ENCODE results near the gene TSPEAR. TPM values are rescaled to one million over a fixed set of nuclear protein-coding genes. Genes with fewer than 3 reads are reported as not detected.

The TSPEAR gene
- total and polyA plus RNA-seq, 4 experiments from 2014 or later = 0.07 TPM; not detected in 3

GRCh38 chr21:44498280-44499210, 212.8 kb downstream of the TSPEAR start:
- ChIA-PET CTCF (ENCODE audit: partially characterized antibody) (no interaction called here), POLR2A (ENCODE audit: partially characterized antibody) (no interaction called here)
- Histone ChIP-seq H3K4me1 (ENCODE audit: insufficient read depth, low read length) (no peaks in the 10 kb centered on the region), H3K9me3 (ENCODE audit: control insufficient read depth in 1 of 2, low read length in 2 of 2) (no peaks in the 10 kb centered on the region), H3K4me3 (ENCODE audit: low read length in 2 of 2) (no peak overlapping the region), H3K36me3 (ENCODE audit: insufficient read depth, low read length) (no peaks in the 10 kb centered on the region), H3K27me3 (ENCODE audit: insufficient read depth, low read length) (no peaks in the 10 kb centered on the region), H3K27ac (ENCODE audit: low read depth, low read length) (no peak overlapping the region)
- Mint-ChIP-seq H3K4me3 (no peak overlapping the region), H3K9me3 (peaks cover 0 to 4% (median 0%) of the 10 kb centered on the region in 8 donors), H3K27me3 (peaks cover 14 to 17% of the 10 kb centered on the region in 2 donors), H3K36me3 (peaks cover 0 to 3% of the 10 kb centered on the region in 2 donors), H3K27ac (no peak overlapping the region), H3K4me1 (peaks cover 0 to 1% (median 0%) of the 10 kb centered on the region in 4 donors)
- no peak for DNase-seq
- intact Hi-C loops (cut with micrococcal nuclease) = no loop called here

GRCh38 chr21:44497703-44498126, 213.7 kb downstream of the TSPEAR start:
- CTCF ChIA-PET (ENCODE audit: partially characterized antibody) = no interaction called here
- peaks cover 0 to 1% (median 0%) of the 10 kb centered on the region in 4 donors for H3K4me1 Mint-ChIP-seq
- Histone ChIP-seq H3K36me3 (ENCODE audit: insufficient read depth, low read length) (no peaks in the 10 kb centered on the region), H3K27ac (ENCODE audit: low read depth, low read length) (no peak overlapping the region), H3K4me3 (ENCODE audit: low read length in 2 of 2) (no peak overlapping the region), H3K9me3 (ENCODE audit: control insufficient read depth in 1 of 2, low read length in 2 of 2) (peaks cover 0 to 8% of the 10 kb centered on the region in 2 donors), H3K4me1 (ENCODE audit: insufficient read depth, low read length) (no peaks in the 10 kb centered on the region), H3K27me3 (ENCODE audit: insufficient read depth, low read length) (no peaks in the 10 kb centered on the region)
- peaks cover 0 to 9% of the 10 kb centered on the region in 2 donors for H3K36me3 Mint-ChIP-seq
- H3K27me3 Mint-ChIP-seq = peaks cover 14 to 17% of the 10 kb centered on the region in 2 donors
- H3K9me3 Mint-ChIP-seq = peaks cover 0 to 11% (median 6%) of the 10 kb centered on the region in 8 donors
- POLR2A ChIA-PET (ENCODE audit: partially characterized antibody) = no interaction called here
- intact Hi-C loops (cut with micrococcal nuclease) = no loop called here
- H3K27ac Mint-ChIP-seq = peak overlapping the region in 1 of 7 donors; percentile 66
- H3K4me3 Mint-ChIP-seq = no peak overlapping the region
- DNase-seq = no peak

GRCh38 chr21:44496564-44497550, 214.5 kb downstream of the TSPEAR start:
- Histone ChIP-seq H3K36me3 (ENCODE audit: insufficient read depth, low read length) (no peaks in the 10 kb centered on the region), H3K4me3 (ENCODE audit: low read length in 2 of 2) (no peak overlapping the region), H3K27ac (ENCODE audit: low read depth, low read length) (no peak overlapping the region), H3K9me3 (ENCODE audit: control insufficient read depth in 1 of 2, low read length in 2 of 2) (peaks cover 0 to 13% of the 10 kb centered on the region in 2 donors), H3K4me1 (ENCODE audit: insufficient read depth, low read length) (no peaks in the 10 kb centered on the region), H3K27me3 (ENCODE audit: insufficient read depth, low read length) (no peaks in the 10 kb centered on the region)
- Mint-ChIP-seq H3K27me3 (peaks cover 14 to 21% of the 10 kb centered on the region in 2 donors), H3K27ac (no peak overlapping the region), H3K4me3 (no peak overlapping the region), H3K36me3 (peaks cover 0 to 9% of the 10 kb centered on the region in 2 donors), H3K4me1 (no peaks in the 10 kb centered on the region), H3K9me3 (peaks cover 0 to 15% (median 12%) of the 10 kb centered on the region in 8 donors)
- CTCF ChIA-PET (ENCODE audit: partially characterized antibody) = interaction anchor here (1.7 kb wide), 1 partner anchor 14 kb away, joined by 4 read pairs; no protein-coding TSS in a partner anchor
- POLR2A ChIA-PET (ENCODE audit: partially characterized antibody) = no interaction called here
- intact Hi-C loops (cut with micrococcal nuclease) = no loop called here
- DNase-seq = no peak

- Mint-ChIP-seq H3K27ac (peak overlapping the region in 2 of 7 donors; percentile 29 to 48), H3K27me3 (peaks cover 14 to 21% of the 10 kb centered on the region in 2 donors), H3K36me3 (peaks cover 0 to 9% of the 10 kb centered on the region in 2 donors), H3K4me1 (no peaks in the 10 kb centered on the region), H3K9me3 (peaks cover 0 to 16% (median 12%) of the 10 kb centered on the region in 8 donors), H3K4me3 (no peak overlapping the region)
- no peaks in the 10 kb centered on the region for H3K4me1 ChIP-seq (ENCODE audit: insufficient read depth, low read length)
- H3K36me3 ChIP-seq (ENCODE audit: insufficient read depth, low read length) = no peaks in the 10 kb centered on the region
- CTCF ChIA-PET (ENCODE audit: partially characterized antibody) = interaction anchor here (1.3 to 1.7 kb wide), 3 partner anchors 12 to 18 kb away, joined by 3 to 4 read pairs (median 4); no protein-coding TSS in a partner anchor
- no peak for DNase-seq
- no peak overlapping the region for H3K4me3 ChIP-seq (ENCODE audit: low read length in 2 of 2)
- intact Hi-C loops (cut with micrococcal nuclease) = no loop called here
- POLR2A ChIA-PET (ENCODE audit: partially characterized antibody) = no interaction called here
- peaks cover 0 to 13% of the 10 kb centered on the region in 2 donors for H3K9me3 ChIP-seq (ENCODE audit: control insufficient read depth in 1 of 2, low read length in 2 of 2)
- H3K27me3 ChIP-seq (ENCODE audit: insufficient read depth, low read length) = no peaks in the 10 kb centered on the region
- no peak overlapping the region for H3K27ac ChIP-seq (ENCODE audit: low read depth, low read length)
Observed at GRCh38 chr21:44495611-44496563, 215.5 kb downstream of the TSPEAR start.

GRCh38 chr21:44494956-44495355, 216.4 kb downstream of the TSPEAR start:
- Mint-ChIP-seq H3K36me3 (peaks cover 0 to 9% of the 10 kb centered on the region in 2 donors), H3K27me3 (peaks cover 16 to 20% of the 10 kb centered on the region in 2 donors), H3K27ac (no peak overlapping the region), H3K4me1 (no peaks in the 10 kb centered on the region), H3K4me3 (no peak overlapping the region), H3K9me3 (peaks cover 0 to 16% (median 12%) of the 10 kb centered on the region in 8 donors)
- no peak for DNase-seq
- Histone ChIP-seq H3K4me1 (ENCODE audit: insufficient read depth, low read length) (no peaks in the 10 kb centered on the region), H3K27ac (ENCODE audit: low read depth, low read length) (no peak overlapping the region), H3K4me3 (ENCODE audit: low read length in 2 of 2) (no peak overlapping the region), H3K27me3 (ENCODE audit: insufficient read depth, low read length) (no peaks in the 10 kb centered on the region), H3K9me3 (ENCODE audit: control insufficient read depth in 1 of 2, low read length in 2 of 2) (peaks cover 0 to 13% of the 10 kb centered on the region in 2 donors), H3K36me3 (ENCODE audit: insufficient read depth, low read length) (no peaks in the 10 kb centered on the region)
- ChIA-PET CTCF (ENCODE audit: partially characterized antibody) (interaction anchor here (1.3 to 2.9 kb wide), 5 partner anchors 11 to 298 kb away, joined by 3 to 13 read pairs (median 4); no protein-coding TSS in a partner anchor), POLR2A (ENCODE audit: partially characterized antibody) (no interaction called here)
- intact Hi-C loops (cut with micrococcal nuclease) = no loop called here

GRCh38 chr21:44494418-44494817, 217.0 kb downstream of the TSPEAR start:
- Mint-ChIP-seq H3K4me1 (no peaks in the 10 kb centered on the region), H3K4me3 (no peak overlapping the region), H3K9me3 (peaks cover 0 to 16% (median 12%) of the 10 kb centered on the region in 8 donors), H3K27me3 (peaks cover 18 to 20% of the 10 kb centered on the region in 2 donors), H3K27ac (no peak overlapping the region), H3K36me3 (peaks cover 0 to 9% of the 10 kb centered on the region in 2 donors)
- DNase-seq = no peak
- Histone ChIP-seq H3K4me3 (ENCODE audit: low read length in 2 of 2) (no peak overlapping the region), H3K27me3 (ENCODE audit: insufficient read depth, low read length) (no peaks in the 10 kb centered on the region), H3K27ac (ENCODE audit: low read depth, low read length) (no peak overlapping the region), H3K9me3 (ENCODE audit: control insufficient read depth in 1 of 2, low read length in 2 of 2) (peaks cover 0 to 13% of the 10 kb centered on the region in 2 donors), H3K4me1 (ENCODE audit: insufficient read depth, low read length) (no peaks in the 10 kb centered on the region), H3K36me3 (ENCODE audit: insufficient read depth, low read length) (no peaks in the 10 kb centered on the region)
- POLR2A ChIA-PET (ENCODE audit: partially characterized antibody) = no interaction called here
- CTCF ChIA-PET (ENCODE audit: partially characterized antibody) = interaction anchor here (1.3 to 2.9 kb wide), 5 partner anchors 11 to 299 kb away, joined by 3 to 13 read pairs (median 3); no protein-coding TSS in a partner anchor
- intact Hi-C loops (cut with micrococcal nuclease) = no loop called here

Data from CD4-positive, alpha-beta memory T cell (primary cell).